Activated CD8-positive, alpha-beta T cell treated with anti-CD3 and anti-CD28 coated beads for 36 hours (primary cell): Measurements from ENCODE around the gene RASL12. TPM values are rescaled to one million over a fixed set of nuclear protein-coding genes. Genes with fewer than 3 reads are reported as not detected.

Experiments used
- ATAC-seq: fragments of 200-7000 bp; cut with Tn5 transposase; one replicate; pipeline ENCODE4 v1.10.0; 2021; ENCODE audit warnings: mild to moderate bottlenecking, moderate library complexity
- CTCF ChIA-PET: fragments of 350-600 bp; sonication (Branson Sonifier 250); formaldehyde crosslinking; loops from one replicate; lab custom pipeline; 2021; ENCODE audit warnings: antibody characterized with exemption; lab: Charles Lee
- POLR2A ChIA-PET: fragments of 350-600 bp; sonication (Branson Sonifier 250); formaldehyde crosslinking; loops from one replicate; lab custom pipeline; 2021; ENCODE audit warnings: antibody characterized with exemption; lab: Charles Lee
- DNase-seq: peaks from one replicate; pipeline ENCODE4 v3.0.0-alpha.2; 2020
- H3K27ac Mint-ChIP-seq: one replicate; pipeline ENCODE4 v1.8.0; 2021; ENCODE audit warnings: mild to moderate bottlenecking, mixed read lengths
- H3K27me3 Mint-ChIP-seq: one replicate; pipeline ENCODE4 v1.8.0; 2021; ENCODE audit warnings: mixed read lengths
- H3K36me3 Mint-ChIP-seq: one replicate; pipeline ENCODE4 v1.8.0; 2021; ENCODE audit warnings: low read depth, mixed read lengths
- H3K4me1 Mint-ChIP-seq: one replicate; pipeline ENCODE4 v1.8.0; 2021; ENCODE audit warnings: low read depth, mixed read lengths
- H3K4me3 Mint-ChIP-seq: one replicate; pipeline ENCODE4 v1.8.0; 2021; ENCODE audit warnings: mild to moderate bottlenecking, moderate library complexity, mixed read lengths
- H3K9me3 Mint-ChIP-seq: one replicate; pipeline ENCODE4 v1.8.0; 2021; ENCODE audit warnings: mixed read lengths
- intact Hi-C: fragments of 100-400 bp; cut with micrococcal nuclease; formaldehyde crosslinking; loops from one replicate; pipeline ENCODE4 v1.10.0; 2022
- total RNA-seq, 2 experiments: library from RNA; stranded (reverse); gene quantifications; one replicate each; pipeline ENCODE4 v1.2.3, GENCODE V29; 2021
- TF ChIP-seq, protein P1 (sequence below): fragments of 200-600 bp; IDR thresholded peaks from one replicate; pipeline ENCODE4 v1.8.0; 2022; ENCODE audit warnings: antibody characterized with exemption, mild to moderate bottlenecking

The RASL12 gene
- total RNA-seq, 2 experiments from 2014 or later: not detected

DNA sequence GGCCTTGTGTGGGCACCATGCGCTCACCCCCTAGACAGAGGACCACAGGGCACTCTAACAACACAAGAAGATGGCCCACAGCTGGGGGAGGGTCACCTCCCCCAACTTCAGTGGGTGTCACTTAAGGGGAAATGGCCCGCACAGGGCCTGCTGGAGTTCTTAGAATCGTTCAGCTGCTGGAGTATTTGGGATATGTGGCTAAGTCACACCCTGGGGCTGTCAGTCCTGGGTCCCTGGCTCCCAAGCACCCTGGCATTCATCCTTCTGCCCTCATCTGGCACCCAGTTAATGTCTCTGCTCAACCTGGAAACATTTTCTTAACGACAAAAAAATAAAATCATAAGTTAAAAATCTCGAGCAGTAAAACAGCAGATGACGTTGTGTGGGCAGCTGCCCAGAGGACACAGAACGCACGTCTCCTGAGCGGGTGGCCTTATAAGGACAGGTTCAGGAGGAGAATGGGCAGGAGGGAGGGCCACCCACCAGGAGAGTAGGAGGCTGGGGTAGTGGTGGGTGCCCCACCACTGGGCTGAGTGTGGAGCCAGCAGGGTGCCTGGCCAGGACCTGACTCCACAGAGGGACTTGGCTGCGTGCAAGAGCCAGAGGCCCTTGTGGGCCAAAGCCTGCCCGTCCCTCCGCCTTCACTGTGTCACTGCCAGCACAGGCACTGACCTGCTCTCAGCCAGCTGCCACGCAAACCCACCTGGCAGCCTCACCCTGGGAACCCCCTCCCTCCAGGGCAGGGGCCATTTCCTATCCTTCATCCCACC, 20.3 kb upstream of the RASL12 start:
- Mint-ChIP-seq H3K4me1 (no peaks in the 10 kb centered on the region), H3K27me3 (peaks cover 5% of the 10 kb centered on the region), H3K4me3 (no peak overlapping the region), H3K27ac (no peak overlapping the region), H3K9me3 (no peaks in the 10 kb centered on the region), H3K36me3 (no peaks in the 10 kb centered on the region)
- POLR2A ChIA-PET: interaction anchor here (0.8 kb wide), 1 partner anchor 18 kb away, joined by 3 read pairs; no protein-coding TSS in a partner anchor
- TF ChIP-seq, protein P1, sequence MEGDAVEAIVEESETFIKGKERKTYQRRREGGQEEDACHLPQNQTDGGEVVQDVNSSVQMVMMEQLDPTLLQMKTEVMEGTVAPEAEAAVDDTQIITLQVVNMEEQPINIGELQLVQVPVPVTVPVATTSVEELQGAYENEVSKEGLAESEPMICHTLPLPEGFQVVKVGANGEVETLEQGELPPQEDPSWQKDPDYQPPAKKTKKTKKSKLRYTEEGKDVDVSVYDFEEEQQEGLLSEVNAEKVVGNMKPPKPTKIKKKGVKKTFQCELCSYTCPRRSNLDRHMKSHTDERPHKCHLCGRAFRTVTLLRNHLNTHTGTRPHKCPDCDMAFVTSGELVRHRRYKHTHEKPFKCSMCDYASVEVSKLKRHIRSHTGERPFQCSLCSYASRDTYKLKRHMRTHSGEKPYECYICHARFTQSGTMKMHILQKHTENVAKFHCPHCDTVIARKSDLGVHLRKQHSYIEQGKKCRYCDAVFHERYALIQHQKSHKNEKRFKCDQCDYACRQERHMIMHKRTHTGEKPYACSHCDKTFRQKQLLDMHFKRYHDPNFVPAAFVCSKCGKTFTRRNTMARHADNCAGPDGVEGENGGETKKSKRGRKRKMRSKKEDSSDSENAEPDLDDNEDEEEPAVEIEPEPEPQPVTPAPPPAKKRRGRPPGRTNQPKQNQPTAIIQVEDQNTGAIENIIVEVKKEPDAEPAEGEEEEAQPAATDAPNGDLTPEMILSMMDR: no peak
- no peak for ATAC-seq
- DNase-seq: no peak
- CTCF ChIA-PET: interaction anchor here (1.0 to 2.2 kb wide), 4 partner anchors 10 to 34 kb away, joined by 5 to 10 read pairs (median 6); no protein-coding TSS in a partner anchor
- intact Hi-C loops: no loop called here

DNA sequence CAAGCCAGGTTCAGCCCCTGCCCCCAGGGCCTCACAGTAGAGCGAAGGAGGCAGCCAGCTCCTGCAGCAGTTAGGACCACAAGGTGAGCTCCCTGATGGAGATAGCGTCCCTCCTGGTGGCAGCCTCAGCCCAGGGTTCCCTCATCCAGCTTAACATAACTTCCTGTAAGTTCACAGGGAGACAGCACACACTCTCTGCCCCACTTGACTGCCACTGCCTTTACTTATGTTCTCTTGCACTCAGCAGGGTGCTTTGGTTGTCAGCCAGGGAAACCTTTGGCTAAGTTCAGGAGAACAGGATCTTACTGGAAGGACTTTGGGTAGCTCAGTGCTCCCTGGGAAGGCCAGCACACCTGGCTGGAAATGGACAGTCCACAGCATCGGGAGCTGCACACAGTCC, 19.6 kb upstream of the RASL12 start:
- ATAC-seq (no peak), DNase-seq (no peak)
- Mint-ChIP-seq H3K27me3 (peaks cover 12% of the 10 kb centered on the region), H3K4me1 (peaks cover 6% of the 10 kb centered on the region), H3K36me3 (no peaks in the 10 kb centered on the region), H3K4me3 (no peak overlapping the region), H3K9me3 (no peaks in the 10 kb centered on the region), H3K27ac (no peak overlapping the region)
- ChIA-PET POLR2A (interaction anchor here (0.8 kb wide), 1 partner anchor 18 kb away, joined by 3 read pairs; no protein-coding TSS in a partner anchor), CTCF (interaction anchor here (0.8 to 2.2 kb wide), 7 partner anchors 8 to 283 kb away, joined by 3 to 10 read pairs (median 5); no protein-coding TSS in a partner anchor)
- TF ChIP-seq, protein P1: no peak
- intact Hi-C loops: no loop called here

DNA sequence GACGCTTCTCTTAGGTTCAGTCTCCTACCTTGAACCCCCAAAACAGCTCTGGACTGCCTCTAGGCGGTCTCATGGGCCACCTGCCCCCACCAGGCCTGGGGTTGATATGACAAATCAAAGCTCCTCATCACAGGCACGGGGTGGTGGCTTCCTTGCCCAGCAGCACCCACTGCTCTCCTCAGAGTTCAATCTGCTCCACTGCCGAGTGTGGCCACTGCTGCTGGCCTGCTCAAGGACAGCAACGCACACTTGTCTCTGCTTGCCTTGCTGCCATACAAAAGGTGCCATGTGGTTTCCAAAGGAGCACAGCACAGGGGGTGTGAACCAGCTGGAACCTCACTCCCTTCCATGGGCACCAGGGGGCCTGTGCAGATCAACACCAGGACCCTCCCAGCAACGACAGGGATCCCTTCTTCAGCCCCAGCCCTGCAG, 18.9 kb upstream of the RASL12 start:
- TF ChIP-seq, protein P1: no peak
- Mint-ChIP-seq H3K36me3 (no peaks in the 10 kb centered on the region), H3K27ac (no peak overlapping the region), H3K27me3 (peaks cover 16% of the 10 kb centered on the region), H3K4me3 (no peak overlapping the region), H3K4me1 (peaks cover 13% of the 10 kb centered on the region), H3K9me3 (no peaks in the 10 kb centered on the region)
- DNase-seq: peak; percentile 14
- ChIA-PET POLR2A (interaction anchor here (1.1 to 1.2 kb wide), 2 partner anchors 9 to 325 kb away, joined by 3 read pairs; no protein-coding TSS in a partner anchor), CTCF (interaction anchor here (0.7 to 3.5 kb wide), 12 partner anchors 9 to 284 kb away, joined by 3 to 17 read pairs (median 4); partner anchors contain the start of gene KBTBD13)
- intact Hi-C loops: no loop called here
- no peak for ATAC-seq

DNA sequence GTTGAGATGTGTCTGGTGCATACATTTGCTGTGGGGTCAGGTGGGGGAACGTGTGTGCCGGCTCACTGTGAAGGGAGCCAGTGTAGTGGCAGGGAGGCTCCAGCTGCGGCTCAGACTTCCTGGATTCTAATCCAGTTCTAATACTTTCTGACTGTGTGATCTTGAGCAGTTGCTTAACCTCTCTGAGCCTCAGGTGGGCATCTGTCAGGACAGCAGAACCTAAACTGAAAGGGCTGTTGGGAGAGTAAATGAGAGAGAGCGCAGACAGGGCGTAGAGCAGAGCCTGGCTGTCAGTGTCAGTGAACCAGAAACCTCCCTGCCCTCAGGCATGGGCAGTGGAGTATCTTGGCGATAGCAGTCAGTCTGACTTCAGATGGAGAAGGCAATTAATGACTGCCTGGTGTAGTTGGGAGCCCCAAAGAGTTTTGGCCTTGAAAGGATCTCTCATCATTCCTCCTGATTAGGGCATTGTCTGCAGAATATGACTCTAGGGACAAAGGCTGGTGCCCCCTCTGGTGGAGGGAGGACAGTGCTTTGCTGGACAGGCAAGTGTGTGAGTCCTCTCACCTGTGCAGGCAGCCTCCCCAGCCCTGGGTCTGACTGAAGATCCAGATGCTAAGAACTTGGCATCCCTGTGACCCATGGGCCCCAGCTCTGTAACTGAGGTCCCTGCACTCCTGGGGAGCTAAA, 18.3 kb upstream of the RASL12 start:
- DNase-seq: peak; percentile 51
- Mint-ChIP-seq H3K4me3 (no peak overlapping the region), H3K27me3 (peaks cover 19% of the 10 kb centered on the region), H3K9me3 (no peaks in the 10 kb centered on the region), H3K27ac (no peak overlapping the region), H3K4me1 (peaks cover 18% of the 10 kb centered on the region), H3K36me3 (no peaks in the 10 kb centered on the region)
- CTCF ChIA-PET: interaction anchor here (0.7 to 3.5 kb wide), 10 partner anchors 8 to 284 kb away, joined by 3 to 17 read pairs (median 3); partner anchors contain the start of gene KBTBD13
- intact Hi-C loops: no loop called here
- TF ChIP-seq, protein P1: peak; percentile 13
- POLR2A ChIA-PET: interaction anchor here (1.1 to 1.3 kb wide), 3 partner anchors 9 to 325 kb away, joined by 3 to 4 read pairs (median 3); no protein-coding TSS in a partner anchor
- no peak for ATAC-seq
